ENCODE results near the gene PCCA.
"Not testable (repeated sequence)": the region's sequence is repeated elsewhere in the genome, so short reads cannot be mapped to it uniquely, and the experiment has no call there.

The PCCA gene

GRCh38 chr13:100513987-100514670, 425.2 kb downstream of the PCCA start:
- DNase-seq = no peak

- DNase-seq = peak; percentile 70
These were observed 426.0 kb downstream of the PCCA start for GRCh38 chr13:100514788-100515409.

- no peak for DNase-seq
These were observed 426.5 kb downstream of the PCCA start for GRCh38 chr13:100515410-100515800.

- no peak for DNase-seq
These were observed 428.2 kb downstream of the PCCA start for GRCh38 chr13:100517135-100517534.

DNA sequence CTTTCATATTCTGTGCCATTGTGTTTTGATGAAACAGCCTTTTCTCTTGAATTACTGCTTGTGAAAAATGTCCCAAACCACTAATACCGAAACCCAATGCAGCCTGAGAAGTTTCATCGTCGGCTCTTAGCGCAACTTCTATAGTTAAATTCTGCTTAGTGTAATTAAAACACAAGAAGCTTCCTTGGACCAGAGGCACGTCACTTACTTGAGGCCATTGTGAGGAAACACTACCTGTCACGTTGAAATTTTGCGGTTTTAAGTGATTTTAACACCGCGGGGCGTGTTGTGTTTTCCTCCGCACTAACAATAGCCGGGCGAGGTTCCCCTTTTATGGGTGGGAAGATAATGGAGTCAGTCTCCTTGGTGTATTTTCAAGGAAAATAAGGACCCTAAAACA, 428.8 kb downstream of the PCCA start:
- DNase-seq = no peak

GRCh38 chr13:100518394-100519062, 429.6 kb downstream of the PCCA start:
- DNase-seq = no peak

DNA sequence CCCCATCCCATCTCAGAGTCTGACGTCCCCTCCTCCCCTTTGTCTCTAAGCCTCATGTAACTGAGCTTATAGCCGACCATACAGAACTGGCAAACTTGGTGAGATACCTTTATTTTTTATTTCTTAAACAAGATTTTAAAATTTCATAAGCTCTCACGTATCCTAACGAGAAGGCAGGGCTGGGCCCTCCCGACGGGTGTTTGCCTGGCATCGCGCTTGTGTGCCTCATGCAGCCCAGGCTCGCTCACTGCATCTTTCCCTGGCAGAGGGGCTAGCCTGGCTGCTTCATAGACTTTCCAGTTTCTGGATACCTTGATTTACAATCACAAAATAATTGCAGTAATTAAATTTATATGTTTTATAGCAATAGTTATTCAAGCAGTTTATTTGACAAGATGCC, 430.7 kb downstream of the PCCA start:
- no peak for DNase-seq

GRCh38 chr13:100520936-100521850, 432.3 kb downstream of the PCCA start:
- no peak for DNase-seq

- no peak for DNase-seq
These were observed 433.1 kb downstream of the PCCA start for GRCh38 chr13:100521851-100522617.

GRCh38 chr13:100522618-100523309, 433.9 kb downstream of the PCCA start:
- no peak for DNase-seq

DNA sequence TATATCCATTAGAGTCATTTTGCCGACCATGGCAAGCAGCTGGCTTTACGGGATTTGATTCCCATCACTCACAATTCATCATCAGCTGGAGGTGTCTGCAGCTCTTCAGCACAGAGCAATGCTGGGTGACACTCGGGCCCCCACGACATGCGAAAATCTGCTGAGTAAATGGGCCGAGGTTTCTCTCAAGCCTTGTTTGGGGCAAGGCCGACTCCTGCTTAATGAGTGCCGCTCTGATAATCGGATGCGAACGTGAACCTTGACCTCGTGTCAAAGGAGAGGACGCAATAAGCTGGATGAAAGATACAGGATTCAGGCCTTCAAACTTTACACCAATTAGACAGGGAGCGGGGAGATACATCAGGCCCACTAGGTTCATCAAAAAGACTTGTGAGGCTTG, 434.5 kb downstream of the PCCA start:
- DNase-seq = no peak

DNA sequence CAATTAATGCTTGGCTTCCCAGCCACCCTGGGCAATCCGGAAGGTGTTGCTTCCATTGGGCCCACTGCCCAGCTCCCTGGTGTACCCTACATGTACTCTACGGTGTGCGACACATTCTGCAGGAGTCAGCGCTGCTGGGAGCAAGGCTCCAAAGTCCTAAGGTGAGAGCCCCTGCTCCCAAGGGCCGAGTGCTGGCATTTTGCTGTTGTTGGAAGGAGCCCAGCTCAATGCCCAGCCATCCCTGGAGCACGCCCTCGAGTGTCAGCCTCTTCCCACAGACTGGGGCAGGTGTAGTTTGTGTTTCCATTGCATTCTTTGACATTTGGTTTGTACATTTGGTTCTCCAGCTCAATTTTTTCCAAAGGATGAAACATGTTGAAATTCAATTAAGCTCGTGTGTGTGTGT, 435.1 kb downstream of the PCCA start:
- DNase-seq = no peak

- not testable (repeated sequence) for DNase-seq
These were observed 435.8 kb downstream of the PCCA start for GRCh38 chr13:100524688-100525087.

DNA sequence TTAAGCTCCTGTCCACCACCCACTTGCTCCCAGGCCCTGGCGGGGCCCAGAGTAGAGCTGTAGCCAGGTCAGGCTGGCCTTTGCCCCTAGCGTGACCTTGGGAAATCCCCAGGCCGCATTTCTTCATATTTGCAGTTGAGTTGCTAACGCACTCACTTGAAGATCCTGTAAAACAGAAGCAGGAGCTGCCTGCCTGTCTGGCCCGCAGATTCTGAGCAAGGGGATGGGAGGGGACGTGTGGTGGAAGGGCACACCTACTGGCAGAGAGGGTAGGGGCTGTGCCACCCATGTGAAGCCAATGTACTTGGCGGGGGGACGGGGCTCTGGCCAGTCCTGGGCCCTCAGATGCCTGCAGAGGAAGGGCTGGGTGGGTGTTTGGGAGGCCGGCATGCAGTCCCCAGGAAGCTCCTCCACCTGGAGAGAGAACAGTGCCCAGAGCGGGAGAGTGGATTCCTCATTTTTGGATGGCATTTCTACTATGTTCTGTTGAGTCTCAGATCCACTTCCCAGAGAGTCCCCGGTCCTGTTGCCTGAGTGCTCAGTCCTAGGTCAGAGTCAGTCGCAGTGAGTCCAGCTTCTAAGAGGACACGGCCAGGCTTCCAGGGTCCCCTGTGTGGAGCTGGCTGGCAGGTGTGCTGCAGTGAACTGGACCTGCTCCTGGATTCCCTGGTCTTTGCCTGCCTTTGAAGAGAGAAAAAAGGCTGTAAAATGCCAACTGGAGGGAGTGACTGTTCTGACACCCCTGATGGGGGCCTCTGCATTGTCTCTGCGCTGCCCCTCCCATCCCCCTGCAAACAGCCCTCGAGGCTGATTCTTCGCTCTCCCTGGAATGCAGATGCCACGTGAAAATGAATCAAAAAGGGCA, 436.8 kb downstream of the PCCA start:
- DNase-seq = no peak

- DNase-seq = no peak
These were observed 437.6 kb downstream of the PCCA start for GRCh38 chr13:100526318-100527000.

GRCh38 chr13:100527644-100528043, 438.8 kb downstream of the PCCA start:
- no peak for DNase-seq

DNA sequence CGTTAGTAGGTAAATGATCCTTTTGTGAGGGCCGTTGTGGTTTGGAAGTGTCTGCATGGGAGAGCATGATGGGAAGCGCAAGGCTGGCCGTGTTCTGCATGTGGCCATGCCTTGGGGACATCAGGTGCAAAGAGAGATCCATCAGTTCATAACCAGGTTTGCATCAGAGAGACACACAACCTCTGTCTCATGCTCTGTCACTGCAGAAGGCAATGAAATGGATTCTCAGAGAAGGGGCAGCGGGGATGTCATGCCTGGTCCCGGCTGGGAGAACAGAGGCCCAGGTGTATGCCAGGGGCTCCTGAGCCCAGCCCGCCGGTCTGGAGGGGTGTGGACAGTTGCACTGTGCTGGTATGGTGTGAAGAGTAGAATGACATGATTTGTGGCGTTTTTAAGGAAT, 439.5 kb downstream of the PCCA start:
- DNase-seq = no peak

DNA sequence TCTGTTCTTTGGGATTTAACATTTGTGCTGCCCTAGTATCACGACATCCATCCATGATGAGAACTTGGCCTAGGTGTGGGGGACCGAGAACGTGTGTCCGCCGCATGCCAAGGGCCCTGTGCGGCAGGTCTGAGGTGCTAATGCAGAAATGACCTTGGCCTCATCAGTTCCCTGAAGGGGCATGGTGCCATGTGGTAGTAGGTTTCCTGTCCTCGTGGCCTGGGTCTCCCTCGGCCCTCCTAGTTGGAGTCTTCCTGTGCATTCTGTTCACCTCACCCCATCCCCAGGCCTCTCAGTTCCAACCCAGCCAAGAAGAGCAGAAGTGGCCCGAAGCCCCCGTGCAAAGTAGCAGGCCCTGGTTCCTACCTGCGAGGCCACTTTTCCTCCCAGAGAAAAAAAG, 439.9 kb downstream of the PCCA start:
- no peak for DNase-seq

GRCh38 chr13:100529666-100530377, 440.9 kb downstream of the PCCA start:
- DNase-seq = no peak

Measured in EL (cell line).